GM19351 (cell line): ENCODE results near the gene ASAH2B.

Experiments
- ATAC-seq: cut with Tn5 transposase; IDR thresholded peaks from one replicate; pipeline ENCODE4 v1.9.1; 2021; ENCODE audit warnings: mild to moderate bottlenecking, moderate library complexity; ENCODE audit not compliant: unreplicated experiment

The ASAH2B gene

GRCh38 chr10:50796693-50797092 lies 57.0 kb downstream of the ASAH2B start:
- ATAC-seq = no peak

- no peak for ATAC-seq
These were observed 58.6 kb downstream of the ASAH2B start for GRCh38 chr10:50798297-50798696.

DNA sequence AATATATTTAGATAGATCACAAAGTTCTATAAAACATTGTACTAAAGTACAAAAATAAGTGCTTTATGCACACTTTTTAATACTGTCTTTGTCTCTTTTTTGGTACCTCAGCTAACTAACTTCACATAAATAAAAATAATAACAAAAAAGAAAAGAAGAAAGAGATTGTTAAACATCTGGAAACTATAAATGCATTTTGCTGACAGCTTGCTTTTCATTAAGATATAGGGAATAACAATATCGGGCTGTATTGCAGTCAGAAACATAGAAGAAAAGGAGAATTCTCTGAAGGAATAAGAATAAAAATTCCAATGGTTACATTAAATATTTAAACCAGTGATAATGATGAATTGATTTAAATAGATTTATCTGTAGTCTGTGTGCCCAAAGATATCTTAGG lies 59.9 kb downstream of the ASAH2B start:
- no peak for ATAC-seq

- ATAC-seq = no peak
These were observed 66.4 kb downstream of the ASAH2B start for GRCh38 chr10:50805981-50806622.

GRCh38 chr10:50807851-50808776 lies 68.4 kb downstream of the ASAH2B start:
- ATAC-seq = no peak
